ENCODE measurements around the gene TSPAN18. TPM values are rescaled to one million over a fixed set of nuclear protein-coding genes. Genes with fewer than 3 reads are reported as not detected.

TSPAN18 gene
- total and polyA plus RNA-seq, 10 of the 15 experiments (the other 5 are each of a cell fraction or from before 2014, with no cell fraction given): 0.02 to 0.77 (median 0.13) TPM; not detected in 1

GRCh38 chr11:44851496-44851895 lies 124.7 kb downstream of the TSPAN18 start:
- Histone ChIP-seq H3K9ac (ENCODE audit: control insufficient read depth, insufficient read depth, low read length) (no peak overlapping the region), H3K4me3 (no peak overlapping the region), H4K20me1 (ENCODE audit: control insufficient read depth, insufficient read depth) (no peaks in the 10 kb centered on the region; the same call in 1 of the 2 replicates), H3K36me3 (ENCODE audit: control insufficient read depth in 2 of 2, insufficient read depth in 2 of 2, low read length in 1 of 2) (no peaks in the 10 kb centered on the region), H3K4me2 (ENCODE audit: control insufficient read depth, insufficient read depth) (no peak overlapping the region), H2AFZ (ENCODE audit: control insufficient read depth, low read depth, low read length) (no peak overlapping the region), H3K4me1 (ENCODE audit: control insufficient read depth, insufficient read depth, low read length) (no peaks in the 10 kb centered on the region), H3K27me3 (replicated peaks in 1 of 2; ENCODE audit: control insufficient read depth in 2 of 2, insufficient read depth in 2 of 2, low read length in 1 of 2) (no peaks in the 10 kb centered on the region), H3K27ac (ENCODE audit: control insufficient read depth, insufficient read depth) (no peak overlapping the region), H3K79me2 (ENCODE audit: control insufficient read depth, insufficient read depth, low read length) (no peaks in the 10 kb centered on the region), H3K9me3 (replicated peaks; ENCODE audit: control insufficient read depth, insufficient read depth, low read length) (peaks cover 4% of the 10 kb centered on the region; the same call in 1 of the 3 replicates)
- DNase-seq (ENCODE audit: low read depth, low spot score) (no peak), ATAC-seq (no peak), FAIRE-seq (no peak)
- TF ChIP-seq ZNF622 (IDR thresholded peaks at IDR 0.05) (no peak), HDAC2 (IDR thresholded peaks at IDR 0.05) (no peak), ETV6 (conservative IDR thresholded peaks at IDR 0.05 in 1 of 2, IDR thresholded peaks at IDR 0.05 in 1 of 2; ENCODE audit: borderline replicate concordance in 1 of 2, low read depth in 1 of 2) (no peak)
- intact Hi-C loops (cut with micrococcal nuclease; ENCODE audit: unreplicated experiment): no loop called here
- SMC1A ChIA-PET (ENCODE audit: uncharacterized antibody, unreplicated experiment): no interaction called here
- CTCF ChIA-PET: no interaction called here
- BruUV-seq (replicated peaks): no TSS peak
- in situ Hi-C loops (cut with MboI): no loop called here
- WGBS (ENCODE audit: insufficient coverage, insufficient replicate concordance, low lambda C conversion rate, missing lambda C conversion rate): 11% methylated on average over 5 of the region's 5 CpGs
- RAD21 ChIA-PET (ENCODE audit: unreplicated experiment): no interaction called here
- POLR2A ChIA-PET: no interaction called here

- Histone ChIP-seq H3K4me3 (no peak overlapping the region), H4K20me1 (ENCODE audit: control insufficient read depth, insufficient read depth) (no peaks in the 10 kb centered on the region; the same call in 1 of the 2 replicates), H2AFZ (ENCODE audit: control insufficient read depth, low read depth, low read length) (no peak overlapping the region), H3K4me1 (ENCODE audit: control insufficient read depth, insufficient read depth, low read length) (no peaks in the 10 kb centered on the region), H3K36me3 (ENCODE audit: control insufficient read depth in 2 of 2, insufficient read depth in 2 of 2, low read length in 1 of 2) (no peaks in the 10 kb centered on the region), H3K79me2 (ENCODE audit: control insufficient read depth, insufficient read depth, low read length) (no peaks in the 10 kb centered on the region), H3K27ac (ENCODE audit: control insufficient read depth, insufficient read depth) (no peak overlapping the region), H3K27me3 (replicated peaks in 1 of 2; ENCODE audit: control insufficient read depth in 2 of 2, insufficient read depth in 2 of 2, low read length in 1 of 2) (no peaks in the 10 kb centered on the region), H3K9ac (ENCODE audit: control insufficient read depth, insufficient read depth, low read length) (no peak overlapping the region), H3K4me2 (ENCODE audit: control insufficient read depth, insufficient read depth) (no peak overlapping the region), H3K9me3 (replicated peaks; ENCODE audit: control insufficient read depth, insufficient read depth, low read length) (peaks cover 3% of the 10 kb centered on the region; the same call in 1 of the 3 replicates)
- POLR2A ChIA-PET: no interaction called here
- DNase-seq (ENCODE audit: low read depth, low spot score) (no peak), FAIRE-seq (no peak), ATAC-seq (no peak)
- intact Hi-C loops (cut with micrococcal nuclease; ENCODE audit: unreplicated experiment): no loop called here
- in situ Hi-C loops (cut with MboI): no loop called here
- no TSS peak for BruUV-seq (replicated peaks)
- CTCF ChIA-PET: no interaction called here
- 0% methylated on average over 2 of the region's 2 CpGs for WGBS (ENCODE audit: insufficient coverage, insufficient replicate concordance, low lambda C conversion rate, missing lambda C conversion rate)
- SMC1A ChIA-PET (ENCODE audit: uncharacterized antibody, unreplicated experiment): no interaction called here
- RAD21 ChIA-PET (ENCODE audit: unreplicated experiment): no interaction called here
- no peak for TF ChIP-seq PAX5 (IDR thresholded peaks at IDR 0.05; ENCODE audit: borderline replicate concordance, low read depth, low read length)
- TF ChIP-seq ZSCAN29 (IDR thresholded peaks at IDR 0.05): no peak
- no peak for TF ChIP-seq EED (IDR thresholded peaks at IDR 0.05; ENCODE audit: low read depth)
- no peak for TF ChIP-seq NR2C2 (IDR thresholded peaks at IDR 0.05; ENCODE audit: borderline replicate concordance, control insufficient read depth, insufficient read length, low read depth)
- TF ChIP-seq MTA3 (IDR thresholded peaks at IDR 0.05; ENCODE audit: borderline replicate concordance, low read length): no peak
- no peak for TF ChIP-seq ATF2 (IDR thresholded peaks at IDR 0.05; ENCODE audit: low read length)
- no peak for TF ChIP-seq PAX8 (IDR thresholded peaks at IDR 0.05)
- TF ChIP-seq MEF2B (IDR thresholded peaks at IDR 0.05; ENCODE audit: partially characterized antibody, poor library complexity, severe bottlenecking): no peak
- no peak for TF ChIP-seq PKNOX1 (IDR thresholded peaks at IDR 0.05)
- TF ChIP-seq JUND (IDR thresholded peaks at IDR 0.05; ENCODE audit: low read depth, low read length): no peak
- no peak for TF ChIP-seq CBX3 (IDR thresholded peaks at IDR 0.05; ENCODE audit: borderline replicate concordance, low read depth)
Measured at GRCh38 chr11:44852159-44852747, 125.5 kb downstream of the TSPAN18 start.
